B cell (primary cell): ENCODE measurements around the gene MICALL2.

Experiments used
- EZH2 ChIP-seq: IDR thresholded peaks from 2 replicates; pipeline ENCODE4 v1.6.1; 2012; ENCODE audit warnings: borderline replicate concordance, low read depth, mild to moderate bottlenecking, moderate library complexity, low read length; ENCODE audit not compliant: insufficient read depth, poor library complexity, severe bottlenecking
- TF ChIP-seq, protein P1 (sequence below): fragments of 200-600 bp; IDR thresholded peaks from one replicate; pipeline ENCODE4 v1.8.0; 2022; ENCODE audit warnings: antibody characterized with exemption, mild to moderate bottlenecking

DNA sequence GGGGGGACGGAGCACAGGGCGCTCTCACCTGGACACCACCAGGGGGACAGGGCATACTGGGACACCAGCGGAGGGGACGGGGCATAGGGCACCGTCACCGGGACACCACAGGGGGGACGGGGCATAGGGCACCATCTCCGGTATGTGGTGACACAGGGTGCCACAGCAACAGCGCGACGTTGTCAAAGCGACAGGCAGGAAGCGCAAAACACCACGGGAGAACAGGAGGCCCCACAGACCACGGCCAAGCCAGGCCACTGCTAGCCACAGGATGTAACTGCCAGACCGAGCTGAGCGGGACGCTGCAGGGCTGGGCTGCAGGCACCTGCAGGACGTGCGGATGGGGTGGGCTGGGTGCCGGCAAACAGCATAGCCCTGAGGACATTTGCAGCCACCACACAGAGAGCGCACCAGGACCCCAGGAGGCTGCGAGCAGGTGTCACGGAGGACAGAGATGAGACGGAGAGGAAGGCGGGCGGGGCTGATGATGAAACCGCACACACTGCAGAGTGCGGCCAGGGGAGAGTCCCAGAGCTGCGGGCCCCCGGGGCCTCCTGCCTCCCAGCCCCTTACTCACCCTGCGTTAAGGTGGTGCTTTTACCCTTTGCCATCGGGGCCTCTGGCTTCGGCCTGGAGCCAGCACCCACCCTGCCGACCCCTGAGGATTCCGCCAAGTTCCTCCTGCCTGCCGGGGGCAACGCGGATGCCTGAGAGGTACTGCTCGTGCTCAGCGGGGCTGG lies 17.5 kb downstream of the MICALL2 start:
- TF ChIP-seq EZH2, result no peak
- TF ChIP-seq, protein P1, sequence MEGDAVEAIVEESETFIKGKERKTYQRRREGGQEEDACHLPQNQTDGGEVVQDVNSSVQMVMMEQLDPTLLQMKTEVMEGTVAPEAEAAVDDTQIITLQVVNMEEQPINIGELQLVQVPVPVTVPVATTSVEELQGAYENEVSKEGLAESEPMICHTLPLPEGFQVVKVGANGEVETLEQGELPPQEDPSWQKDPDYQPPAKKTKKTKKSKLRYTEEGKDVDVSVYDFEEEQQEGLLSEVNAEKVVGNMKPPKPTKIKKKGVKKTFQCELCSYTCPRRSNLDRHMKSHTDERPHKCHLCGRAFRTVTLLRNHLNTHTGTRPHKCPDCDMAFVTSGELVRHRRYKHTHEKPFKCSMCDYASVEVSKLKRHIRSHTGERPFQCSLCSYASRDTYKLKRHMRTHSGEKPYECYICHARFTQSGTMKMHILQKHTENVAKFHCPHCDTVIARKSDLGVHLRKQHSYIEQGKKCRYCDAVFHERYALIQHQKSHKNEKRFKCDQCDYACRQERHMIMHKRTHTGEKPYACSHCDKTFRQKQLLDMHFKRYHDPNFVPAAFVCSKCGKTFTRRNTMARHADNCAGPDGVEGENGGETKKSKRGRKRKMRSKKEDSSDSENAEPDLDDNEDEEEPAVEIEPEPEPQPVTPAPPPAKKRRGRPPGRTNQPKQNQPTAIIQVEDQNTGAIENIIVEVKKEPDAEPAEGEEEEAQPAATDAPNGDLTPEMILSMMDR, result no peak
